Stomach (tissue), 4 donors: Measurements from ENCODE around the gene CNTN4.

Source experiments
- EP300 ChIP-seq: sonication (generic); formaldehyde crosslinking; IDR thresholded peaks from one replicate; pipeline ENCODE4 v1.6.1; 2017; ENCODE audit warnings: antibody characterized with exemption
- POLR2A ChIP-seq, 4 donors: fragments of 450-650 bp; IDR thresholded peaks; one replicate each; pipeline ENCODE4 v1.6.1; 2016; ENCODE audit warnings: antibody characterized with exemption in 4 of 4, control low read depth in 2 of 4, mild to moderate bottlenecking in 1 of 4, moderate library complexity in 1 of 4
- POLR2AphosphoS5 ChIP-seq, 3 donors: sonication (generic); formaldehyde crosslinking; IDR thresholded peaks; one replicate each; pipeline ENCODE4 v1.6.1; 2016; ENCODE audit warnings: antibody characterized with exemption in 3 of 3
- TF ChIP-seq, protein P1 (sequence below), 7 experiments: fragments of 450-650 bp in 4 of 7; fragments of 200-600 bp in 3 of 7; sonication (generic) in 3 of 7; IDR thresholded peaks; one replicate each; pipeline ENCODE4 v1.5.1; 2016 to 2019; ENCODE audit warnings: antibody characterized with exemption in 7 of 7, control low read depth in 2 of 7, mild to moderate bottlenecking in 1 of 7

DNA sequence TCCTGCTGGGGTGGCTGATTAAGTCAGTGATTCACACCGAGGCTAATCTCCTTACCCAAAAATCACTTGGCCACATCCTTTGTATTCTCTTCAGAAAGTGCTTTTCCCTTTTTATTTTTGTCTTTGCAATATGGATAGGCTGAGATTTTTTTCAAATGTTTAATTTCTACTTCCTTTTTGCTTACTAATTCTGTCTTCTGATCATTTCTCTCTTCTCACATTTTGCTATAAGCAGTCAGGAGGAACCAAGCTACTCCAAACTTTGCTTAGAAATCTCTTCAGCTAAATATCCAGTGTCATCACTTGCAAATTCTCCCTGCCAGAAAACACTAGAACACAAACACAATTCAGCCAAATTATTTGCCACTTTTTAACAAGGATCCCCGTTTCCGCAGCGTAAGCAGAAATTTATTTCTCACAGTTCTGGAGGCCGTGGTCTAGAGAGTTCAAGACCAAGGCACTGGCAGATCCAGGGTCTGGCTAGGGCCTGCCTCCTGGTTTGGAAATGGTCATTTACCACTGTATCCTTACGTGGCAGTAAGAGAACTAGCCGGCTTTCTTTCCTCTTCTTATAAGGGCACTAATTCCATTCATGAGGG is 906.6 kb downstream of the CNTN4 start:
- TF ChIP-seq, protein P1, sequence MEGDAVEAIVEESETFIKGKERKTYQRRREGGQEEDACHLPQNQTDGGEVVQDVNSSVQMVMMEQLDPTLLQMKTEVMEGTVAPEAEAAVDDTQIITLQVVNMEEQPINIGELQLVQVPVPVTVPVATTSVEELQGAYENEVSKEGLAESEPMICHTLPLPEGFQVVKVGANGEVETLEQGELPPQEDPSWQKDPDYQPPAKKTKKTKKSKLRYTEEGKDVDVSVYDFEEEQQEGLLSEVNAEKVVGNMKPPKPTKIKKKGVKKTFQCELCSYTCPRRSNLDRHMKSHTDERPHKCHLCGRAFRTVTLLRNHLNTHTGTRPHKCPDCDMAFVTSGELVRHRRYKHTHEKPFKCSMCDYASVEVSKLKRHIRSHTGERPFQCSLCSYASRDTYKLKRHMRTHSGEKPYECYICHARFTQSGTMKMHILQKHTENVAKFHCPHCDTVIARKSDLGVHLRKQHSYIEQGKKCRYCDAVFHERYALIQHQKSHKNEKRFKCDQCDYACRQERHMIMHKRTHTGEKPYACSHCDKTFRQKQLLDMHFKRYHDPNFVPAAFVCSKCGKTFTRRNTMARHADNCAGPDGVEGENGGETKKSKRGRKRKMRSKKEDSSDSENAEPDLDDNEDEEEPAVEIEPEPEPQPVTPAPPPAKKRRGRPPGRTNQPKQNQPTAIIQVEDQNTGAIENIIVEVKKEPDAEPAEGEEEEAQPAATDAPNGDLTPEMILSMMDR (IDR thresholded peaks at IDR 0.05) = no peak
- TF ChIP-seq POLR2AphosphoS5 (IDR thresholded peaks at IDR 0.05) (no peak), EP300 (no peak), POLR2A (IDR thresholded peaks at IDR 0.05) (no peak)
